GM21360 (cell line): Measurements from ENCODE around the gene GPRC6A.
"Not testable (repeated sequence)": the region's sequence is repeated elsewhere in the genome, so short reads cannot be mapped to it uniquely, and the experiment has no call there.

Experiments
- ATAC-seq: cut with Tn5 transposase; IDR thresholded peaks from one replicate; pipeline ENCODE4 v1.9.1; 2021; ENCODE audit warnings: mild to moderate bottlenecking, moderate library complexity; ENCODE audit not compliant: unreplicated experiment

GPRC6A gene, protein sequence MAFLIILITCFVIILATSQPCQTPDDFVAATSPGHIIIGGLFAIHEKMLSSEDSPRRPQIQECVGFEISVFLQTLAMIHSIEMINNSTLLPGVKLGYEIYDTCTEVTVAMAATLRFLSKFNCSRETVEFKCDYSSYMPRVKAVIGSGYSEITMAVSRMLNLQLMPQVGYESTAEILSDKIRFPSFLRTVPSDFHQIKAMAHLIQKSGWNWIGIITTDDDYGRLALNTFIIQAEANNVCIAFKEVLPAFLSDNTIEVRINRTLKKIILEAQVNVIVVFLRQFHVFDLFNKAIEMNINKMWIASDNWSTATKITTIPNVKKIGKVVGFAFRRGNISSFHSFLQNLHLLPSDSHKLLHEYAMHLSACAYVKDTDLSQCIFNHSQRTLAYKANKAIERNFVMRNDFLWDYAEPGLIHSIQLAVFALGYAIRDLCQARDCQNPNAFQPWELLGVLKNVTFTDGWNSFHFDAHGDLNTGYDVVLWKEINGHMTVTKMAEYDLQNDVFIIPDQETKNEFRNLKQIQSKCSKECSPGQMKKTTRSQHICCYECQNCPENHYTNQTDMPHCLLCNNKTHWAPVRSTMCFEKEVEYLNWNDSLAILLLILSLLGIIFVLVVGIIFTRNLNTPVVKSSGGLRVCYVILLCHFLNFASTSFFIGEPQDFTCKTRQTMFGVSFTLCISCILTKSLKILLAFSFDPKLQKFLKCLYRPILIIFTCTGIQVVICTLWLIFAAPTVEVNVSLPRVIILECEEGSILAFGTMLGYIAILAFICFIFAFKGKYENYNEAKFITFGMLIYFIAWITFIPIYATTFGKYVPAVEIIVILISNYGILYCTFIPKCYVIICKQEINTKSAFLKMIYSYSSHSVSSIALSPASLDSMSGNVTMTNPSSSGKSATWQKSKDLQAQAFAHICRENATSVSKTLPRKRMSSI

GRCh38 chr6:116828983-116829382, at the start of gene GPRC6A:
GPRC6A (minus strand) TSS chr6:116829083; CDS start chr6:116829013, 70 bp downstream.
- no peak for ATAC-seq

- no peak for ATAC-seq
Observed at GRCh38 chr6:116877743-116878142, 48.9 kb upstream of the GPRC6A start.

DNA sequence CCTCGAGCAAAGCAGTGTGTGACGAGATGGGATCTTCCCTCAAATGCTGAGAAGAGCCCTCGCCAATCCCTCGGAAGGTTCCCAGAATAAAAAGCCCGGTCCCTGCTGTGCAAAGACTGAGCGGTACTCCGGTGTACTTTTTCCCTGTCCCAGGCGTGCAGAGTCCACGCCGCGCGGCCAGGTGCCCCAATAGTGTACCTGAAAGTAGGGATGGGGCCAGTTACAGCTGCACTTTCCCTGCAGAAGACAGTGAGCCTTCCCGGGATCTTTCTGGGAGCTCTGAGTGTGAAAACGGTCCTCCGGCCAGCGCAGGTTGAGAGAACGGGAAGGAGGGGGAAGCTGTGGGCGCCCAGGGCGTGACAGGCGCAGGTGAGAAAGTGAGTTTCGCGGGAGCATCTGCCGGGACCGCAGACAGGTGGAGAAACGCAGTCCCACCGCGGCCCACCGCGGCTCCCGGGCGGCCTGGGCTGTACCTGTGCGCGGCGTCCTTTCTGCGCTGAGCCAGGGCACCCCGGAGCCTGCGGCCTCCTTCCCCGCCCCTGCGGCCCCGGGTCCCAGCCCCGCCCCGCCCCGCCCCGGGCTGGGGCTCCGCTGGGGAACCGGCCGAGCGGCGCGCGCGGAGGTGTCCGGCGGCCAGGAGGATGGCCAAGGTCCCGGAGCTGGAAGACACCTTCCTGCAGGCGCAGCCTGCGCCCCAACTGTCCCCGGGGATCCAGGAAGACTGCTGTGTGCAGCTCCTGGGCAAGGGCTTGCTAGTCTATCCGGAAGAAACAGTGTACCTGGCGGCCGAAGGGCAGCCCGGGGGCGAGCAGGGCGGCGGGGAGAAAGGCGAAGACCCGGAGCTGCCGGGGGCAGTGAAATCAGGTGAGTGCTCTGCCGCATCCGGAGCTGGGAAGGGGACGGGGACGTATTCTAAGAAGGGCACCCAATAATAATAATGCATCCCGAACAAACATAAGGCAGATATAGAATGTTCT, 48.0 kb upstream of the GPRC6A start, which contains the start of gene RFX6:
RFX6 (plus strand) TSS at position 608 of the 977 bp plus-strand sequence; CDS start at position 642, 34 bp downstream.
- ATAC-seq: no peak

DNA sequence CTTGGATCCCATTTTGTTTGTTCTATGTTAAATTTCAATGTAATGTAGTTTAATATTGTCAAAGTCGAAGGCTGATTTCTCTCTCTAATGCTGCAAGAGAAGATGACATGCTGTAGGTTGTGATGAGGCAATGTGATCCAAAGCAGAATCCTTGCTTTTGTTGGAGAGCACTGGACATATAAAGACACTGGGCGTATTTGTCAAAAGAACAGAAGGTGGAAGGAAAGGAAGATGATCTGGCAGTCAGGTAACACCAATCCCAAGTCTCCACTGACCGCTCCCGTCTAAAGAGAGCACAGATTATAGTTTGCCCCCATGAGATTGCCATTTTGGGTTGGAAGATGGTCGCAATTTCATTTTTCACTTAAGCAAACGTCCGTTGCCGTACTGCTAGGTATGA, 47.2 kb upstream of the GPRC6A start:
- ATAC-seq: no peak

GRCh38 chr6:116872771-116873170, 43.9 kb upstream of the GPRC6A start:
- no peak for ATAC-seq

DNA sequence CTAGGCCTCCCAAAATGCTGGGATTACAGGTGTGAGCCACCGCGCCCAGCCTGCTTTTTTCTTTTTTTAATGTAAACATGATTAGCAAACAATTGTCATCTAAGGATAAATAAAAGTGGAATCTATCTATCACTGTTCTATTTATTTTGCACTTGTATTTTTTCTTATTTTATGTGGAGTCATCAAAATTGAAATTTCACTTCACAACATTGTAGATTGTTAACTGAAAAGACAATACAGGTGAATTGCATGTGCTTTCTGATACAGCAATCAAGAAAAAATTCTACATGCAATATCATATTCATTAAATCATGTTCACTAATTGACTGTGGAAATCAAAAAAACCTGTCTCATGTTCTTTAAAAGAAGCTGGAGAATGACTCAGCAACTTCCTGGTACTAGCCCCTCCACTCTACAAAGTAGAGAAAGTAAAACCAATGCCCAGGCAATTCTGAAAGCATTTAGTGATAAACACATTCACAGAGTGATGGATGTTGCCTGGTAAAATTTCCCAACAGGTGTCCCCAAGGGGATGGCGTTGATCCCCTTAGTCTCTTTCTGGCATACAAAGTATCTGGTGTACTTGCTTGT, 37.5 kb upstream of the GPRC6A start:
- peak; percentile 57 for ATAC-seq

DNA sequence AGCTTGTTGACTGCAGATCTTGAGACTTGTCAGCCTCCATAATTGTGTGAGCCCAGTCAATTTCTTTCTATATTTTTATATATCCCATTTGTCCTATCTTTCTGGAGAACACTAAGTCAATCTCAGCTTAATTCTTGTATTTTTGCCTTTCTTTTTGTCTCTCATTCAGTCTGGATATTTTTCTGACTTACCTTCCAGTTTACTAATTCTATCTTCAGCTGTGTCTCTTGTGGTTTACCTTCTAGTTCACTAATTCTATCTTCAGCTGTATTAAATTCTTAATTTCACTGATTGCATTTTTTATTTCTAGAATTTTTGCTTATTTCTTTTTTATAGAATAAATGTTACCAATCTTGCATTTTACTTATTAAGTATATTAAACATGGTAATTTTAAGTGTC, 30.4 kb upstream of the GPRC6A start:
- ATAC-seq: no peak

- no peak for ATAC-seq
Observed at GRCh38 chr6:116858060-116858459, 29.2 kb upstream of the GPRC6A start.

- ATAC-seq: no peak
Observed at GRCh38 chr6:116847227-116847626, 18.3 kb upstream of the GPRC6A start.

- no peak for ATAC-seq
Observed at GRCh38 chr6:116842459-116842858, 13.6 kb upstream of the GPRC6A start.

- ATAC-seq: peak; percentile 67
Observed at GRCh38 chr6:116840091-116840490, 11.2 kb upstream of the GPRC6A start.

DNA sequence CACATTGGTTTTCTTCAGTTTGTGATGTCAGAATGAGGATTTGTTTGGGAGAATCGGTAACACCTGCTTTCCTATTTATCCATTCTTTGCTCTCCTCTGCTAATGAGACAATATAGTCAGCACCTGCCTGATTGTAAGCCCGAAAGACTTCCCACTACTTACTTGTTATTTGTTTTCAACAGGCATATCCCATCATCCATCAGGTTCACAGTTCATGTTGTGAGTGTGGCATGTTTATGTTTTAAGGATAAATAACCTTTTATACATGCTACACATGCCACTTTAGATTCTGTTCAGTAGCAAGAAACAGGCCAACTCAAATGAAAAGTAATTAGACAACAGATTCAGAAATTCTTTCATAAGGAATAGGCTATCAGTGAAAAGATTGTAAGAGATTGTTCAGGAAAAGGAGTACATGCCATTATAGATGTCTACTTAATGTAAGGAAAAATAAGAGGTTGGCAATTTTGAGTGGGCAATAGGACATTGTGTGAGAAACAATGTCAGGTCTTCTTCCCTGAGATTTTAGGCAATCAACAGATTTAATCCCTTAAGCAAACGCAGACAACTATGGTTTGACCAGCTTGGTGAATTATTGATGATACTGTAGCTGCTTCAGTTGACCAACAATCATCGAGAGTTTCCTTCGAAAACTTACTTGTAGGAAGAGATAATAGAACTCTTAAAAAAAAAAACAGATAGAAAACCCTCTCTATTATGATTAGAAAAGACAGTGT, 7.9 kb upstream of the GPRC6A start:
- no peak for ATAC-seq

GRCh38 chr6:116834526-116834925, 5.6 kb upstream of the GPRC6A start:
- not testable (repeated sequence) for ATAC-seq

- ATAC-seq: no peak
Observed at GRCh38 chr6:116827561-116828240, 1.2 kb downstream of the GPRC6A start.

- ATAC-seq: not testable (repeated sequence)
Observed at GRCh38 chr6:116816336-116816735, 12.5 kb downstream of the GPRC6A start.

DNA sequence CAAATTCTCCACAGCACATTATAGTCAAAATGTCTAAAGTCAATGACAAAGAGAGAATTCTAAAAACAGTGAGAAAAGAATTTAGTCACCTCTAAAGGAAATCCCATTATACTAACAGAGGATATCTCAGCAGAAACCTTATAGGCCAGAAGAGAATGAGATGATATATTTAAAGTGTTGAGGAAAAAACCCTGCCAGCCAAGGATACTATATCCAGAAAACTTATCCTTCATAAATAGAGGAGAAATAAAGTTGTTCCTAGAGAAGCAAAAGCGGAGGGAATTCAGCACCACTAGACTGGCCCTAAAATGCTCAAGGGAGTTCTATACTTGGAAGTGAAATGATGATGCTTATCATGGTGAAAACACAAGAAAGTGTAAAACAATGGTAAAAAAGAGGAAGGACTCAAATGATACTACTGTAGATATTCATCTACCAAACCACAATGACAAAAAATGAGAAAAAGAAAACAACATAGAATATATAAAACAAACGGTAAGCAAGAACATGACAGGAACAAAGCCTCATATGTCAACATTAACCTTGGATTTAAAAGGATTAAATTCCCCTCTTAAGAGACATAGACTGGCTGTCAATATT, 16.7 kb downstream of the GPRC6A start:
- no peak for ATAC-seq

DNA sequence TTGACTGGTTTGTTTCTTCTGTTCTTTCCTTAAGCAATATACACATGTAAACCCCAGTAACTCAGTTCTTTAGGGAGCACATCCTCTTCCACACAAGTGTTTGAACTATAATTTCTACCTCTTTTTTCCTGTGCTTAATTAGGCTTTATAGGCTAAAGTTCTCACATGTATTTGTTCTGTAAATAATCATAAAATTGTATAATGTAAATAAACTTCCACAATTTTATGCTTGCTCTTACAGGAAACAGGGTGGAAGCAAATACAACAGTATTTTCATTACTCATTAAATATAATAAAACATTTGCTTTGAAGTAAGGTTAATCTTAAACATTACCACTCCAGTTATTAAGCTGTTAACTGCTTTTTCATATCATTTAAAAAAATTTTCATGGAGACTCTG, 26.9 kb downstream of the GPRC6A start:
- no peak for ATAC-seq

GRCh38 chr6:116799945-116800344, 28.9 kb downstream of the GPRC6A start:
- ATAC-seq: no peak
